GM10266 (cell line): ENCODE results near the gene C22orf42.

Experiments used
- DNase-seq: peaks from one replicate; pipeline ENCODE4 v3.0.0; 2012; ENCODE audit errors: extremely low spot score
- CTCF ChIP-seq: IDR thresholded peaks from 2 replicates; pipeline ENCODE4 v1.5.1; 2012; ENCODE audit warnings: mild to moderate bottlenecking, low read depth; ENCODE audit not compliant: control insufficient read depth, insufficient read depth; ENCODE audit errors: missing control alignments

C22orf42 gene

GRCh38 chr22:32204856-32205722 is 46.0 kb upstream of the C22orf42 start, which contains the start of gene RFPL2:
RFPL2 (minus strand) TSS chr22:32205073; CDS start chr22:32202451, 2,622 bp downstream.
- DNase-seq: no peak
- TF ChIP-seq CTCF: no peak

GRCh38 chr22:32204040-32204855 is 45.1 kb upstream of the C22orf42 start:
- DNase-seq: no peak
- TF ChIP-seq CTCF: no peak

GRCh38 chr22:32203181-32204039 is 44.3 kb upstream of the C22orf42 start:
- no peak for DNase-seq
- no peak for TF ChIP-seq CTCF

- TF ChIP-seq CTCF: peak; percentile 34
- DNase-seq: no peak
Observed at GRCh38 chr22:32202539-32203180, 43.6 kb upstream of the C22orf42 start.

- no peak for DNase-seq
- no peak for TF ChIP-seq CTCF
Observed at GRCh38 chr22:32202161-32202538, 43.0 kb upstream of the C22orf42 start.

GRCh38 chr22:32200752-32201151 is 41.6 kb upstream of the C22orf42 start:
- no peak for DNase-seq
- TF ChIP-seq CTCF: no peak
